DMS 273 treated with DMSO at 0.1 percent for 48 hours (cell line): Measurements from ENCODE around the gene TFF1.

Experiments used
- DNase-seq: peaks from one replicate; lab custom pipeline; 2025; lab: John Stamatoyannopoulos, UW

Gene TFF1

GRCh38 chr21:42317826-42318746, 48.2 kb downstream of the TFF1 start:
- DNase-seq, result no peak

- DNase-seq, result no peak
Measured at GRCh38 chr21:42317341-42317741, 49.0 kb downstream of the TFF1 start.

- no peak for DNase-seq
Measured at GRCh38 chr21:42316891-42317290, 49.4 kb downstream of the TFF1 start.

- DNase-seq, result no peak
Measured at GRCh38 chr21:42315296-42315891, 50.9 kb downstream of the TFF1 start, which contains the start of gene TFF3. Gene TFF3, minus strand, starts transcription at chr21:42315409. Its CDS starts 35 bp downstream, at chr21:42315374.

- DNase-seq, result no peak
Measured at GRCh38 chr21:42314616-42315295, 51.6 kb downstream of the TFF1 start.

GRCh38 chr21:42313501-42313969, 52.8 kb downstream of the TFF1 start:
- DNase-seq, result no peak

GRCh38 chr21:42312626-42313104, 53.7 kb downstream of the TFF1 start:
- no peak for DNase-seq
